Measurements from ENCODE around the gene CFAP100.

Gene CFAP100

GRCh38 chr3:126394179-126394976, at the start of gene CFAP100:
TSS of gene CFAP100 (plus strand) at chr3:126394909. CDS start at chr3:126396001, 1,092 bp downstream.
- H3K4me3 ChIP-seq (ENCODE audit: control insufficient read depth, low read depth, low read length), result no peak within 1 kb of the TSS
- DNase-seq (ENCODE audit: low read depth), result peak; percentile 35
- no peak for TF ChIP-seq CTCF (conservative IDR thresholded peaks at IDR 0.05; ENCODE audit: control insufficient read depth, insufficient read depth, low read depth, low read length)

GRCh38 chr3:126345231-126345630, 49.5 kb upstream of the CFAP100 start:
- no peak for TF ChIP-seq CTCF (conservative IDR thresholded peaks at IDR 0.05; ENCODE audit: control insufficient read depth, insufficient read depth, low read depth, low read length)
- no peak for DNase-seq (ENCODE audit: low read depth)
- no peak overlapping the region for H3K4me3 ChIP-seq (ENCODE audit: control insufficient read depth, low read depth, low read length)

GRCh38 chr3:126345641-126346460, 48.9 kb upstream of the CFAP100 start:
- DNase-seq (ENCODE audit: low read depth), result no peak
- no peak overlapping the region for H3K4me3 ChIP-seq (ENCODE audit: control insufficient read depth, low read depth, low read length)
- no peak for TF ChIP-seq CTCF (conservative IDR thresholded peaks at IDR 0.05; ENCODE audit: control insufficient read depth, insufficient read depth, low read depth, low read length)

GRCh38 chr3:126346466-126346865, 48.2 kb upstream of the CFAP100 start:
- no peak for DNase-seq (ENCODE audit: low read depth)
- TF ChIP-seq CTCF (conservative IDR thresholded peaks at IDR 0.05; ENCODE audit: control insufficient read depth, insufficient read depth, low read depth, low read length), result no peak
- H3K4me3 ChIP-seq (ENCODE audit: control insufficient read depth, low read depth, low read length), result no peak overlapping the region

- no peak overlapping the region for H3K4me3 ChIP-seq (ENCODE audit: control insufficient read depth, low read depth, low read length)
- TF ChIP-seq CTCF (conservative IDR thresholded peaks at IDR 0.05; ENCODE audit: control insufficient read depth, insufficient read depth, low read depth, low read length), result no peak
- no peak for DNase-seq (ENCODE audit: low read depth)
These were observed 47.1 kb upstream of the CFAP100 start for GRCh38 chr3:126347543-126348161.

- peak; percentile 18 for DNase-seq (ENCODE audit: low read depth)
- H3K4me3 ChIP-seq (ENCODE audit: control insufficient read depth, low read depth, low read length), result no peak overlapping the region
- peak; percentile 19 for TF ChIP-seq CTCF (conservative IDR thresholded peaks at IDR 0.05; ENCODE audit: control insufficient read depth, insufficient read depth, low read depth, low read length)
These were observed 46.3 kb upstream of the CFAP100 start for GRCh38 chr3:126348308-126348920.

Measured in fibroblast of mammary gland (primary cell).